GM19193 (cell line): Measurements from ENCODE around the gene UNG.
A peak's percentile ranks its signal among the peaks of the same experiment; 100 is the strongest.

Experiments used
- POLR2A ChIP-seq: IDR thresholded peaks from 4 replicates; pipeline ENCODE4 v1.6.1; 2011; ENCODE audit not compliant: insufficient read depth, insufficient read length; ENCODE audit errors: extremely low read depth

UNG gene

DNA sequence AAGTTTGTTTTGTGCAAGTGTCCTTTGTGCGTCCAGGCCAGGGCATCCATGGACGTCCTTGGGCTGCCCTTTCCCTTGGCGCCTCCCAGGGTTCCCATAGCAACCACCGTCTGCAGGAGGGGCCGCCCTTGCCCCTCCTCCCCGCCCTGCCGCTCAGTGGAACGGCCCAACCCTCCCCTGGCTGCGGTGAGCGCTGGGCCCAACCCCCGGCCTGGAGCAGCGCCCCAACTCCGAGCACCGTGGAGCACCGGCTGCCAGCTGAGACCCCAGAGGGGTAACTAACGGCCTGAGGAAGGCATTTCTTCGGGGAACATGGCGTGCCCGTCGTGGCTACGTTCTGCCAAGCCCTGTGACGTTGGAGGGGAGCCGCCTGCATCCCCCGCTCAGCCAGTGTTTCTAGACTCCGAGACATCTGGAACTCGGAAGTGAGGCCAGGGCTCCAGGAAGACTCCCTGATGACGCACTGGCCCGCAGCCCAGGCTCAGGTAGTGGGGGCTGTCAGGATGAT lies 13.6 kb downstream of the UNG start:
- TF ChIP-seq POLR2A: peak; percentile 49

DNA sequence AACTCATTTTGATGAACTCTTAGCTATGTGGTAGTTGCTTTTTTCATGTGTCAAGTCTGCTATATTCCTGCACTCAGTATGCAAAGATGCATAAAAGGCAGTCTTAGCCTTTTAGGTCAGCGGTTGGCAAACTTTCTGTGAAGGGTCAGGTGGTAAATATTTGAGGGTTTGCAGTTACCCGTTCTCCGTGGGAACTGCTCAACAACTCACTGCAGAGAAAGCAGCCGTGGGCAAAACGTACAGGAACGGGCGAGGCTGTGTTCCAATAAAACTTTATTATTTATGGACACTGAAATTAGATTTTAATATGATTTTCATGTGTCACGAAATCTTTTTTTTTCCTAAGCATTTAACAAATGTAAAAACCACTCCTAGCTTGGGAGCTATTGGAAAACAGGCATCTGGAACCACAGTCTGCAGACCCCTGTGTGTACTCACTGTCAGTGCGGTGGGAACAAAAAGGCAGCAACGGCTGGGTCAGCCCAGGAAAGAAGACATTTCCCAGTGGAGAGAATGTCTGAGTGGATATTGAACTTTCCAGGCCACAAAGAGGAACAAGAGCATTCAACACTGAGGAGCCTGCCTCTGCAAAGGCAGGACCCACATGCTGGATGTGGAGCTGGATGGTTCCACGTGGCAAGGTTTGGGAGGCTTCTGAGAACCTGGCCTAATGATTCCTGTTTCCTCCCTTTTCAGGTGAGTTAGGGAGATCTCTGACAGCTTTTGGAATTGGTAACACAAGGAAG lies 15.5 kb downstream of the UNG start:
- TF ChIP-seq POLR2A: no peak

DNA sequence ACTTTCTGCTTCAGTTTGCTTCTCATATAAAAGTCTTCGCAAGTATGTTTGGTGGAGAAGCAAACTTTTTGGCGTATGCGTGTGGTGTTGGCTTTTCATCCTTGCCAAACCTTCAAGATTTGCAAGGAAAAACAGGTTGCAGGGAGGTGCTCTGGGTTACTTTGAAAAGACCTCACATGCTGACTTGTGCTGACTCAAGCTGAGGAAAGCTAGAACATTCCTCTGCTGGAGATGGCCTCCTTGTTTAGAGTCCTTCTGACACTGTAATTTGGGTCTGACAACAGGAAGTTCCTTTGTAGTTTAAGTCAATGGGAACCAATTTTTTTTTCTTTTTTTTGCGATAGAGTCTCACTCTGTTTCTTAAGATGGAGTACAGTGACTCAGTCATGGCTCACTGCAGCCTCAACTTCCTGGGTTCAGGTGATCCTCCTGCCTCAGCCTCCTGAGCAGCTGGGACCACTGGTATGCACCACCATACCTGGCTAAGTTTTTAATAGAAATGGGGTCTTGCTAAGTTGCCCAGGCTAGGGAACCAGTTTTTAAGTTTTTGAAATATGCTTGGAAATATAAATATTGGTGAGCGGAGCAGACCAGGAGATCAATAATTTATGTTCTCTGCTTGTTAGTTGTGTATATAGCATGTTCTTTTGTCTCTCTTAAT lies 16.4 kb downstream of the UNG start:
- TF ChIP-seq POLR2A: no peak

DNA sequence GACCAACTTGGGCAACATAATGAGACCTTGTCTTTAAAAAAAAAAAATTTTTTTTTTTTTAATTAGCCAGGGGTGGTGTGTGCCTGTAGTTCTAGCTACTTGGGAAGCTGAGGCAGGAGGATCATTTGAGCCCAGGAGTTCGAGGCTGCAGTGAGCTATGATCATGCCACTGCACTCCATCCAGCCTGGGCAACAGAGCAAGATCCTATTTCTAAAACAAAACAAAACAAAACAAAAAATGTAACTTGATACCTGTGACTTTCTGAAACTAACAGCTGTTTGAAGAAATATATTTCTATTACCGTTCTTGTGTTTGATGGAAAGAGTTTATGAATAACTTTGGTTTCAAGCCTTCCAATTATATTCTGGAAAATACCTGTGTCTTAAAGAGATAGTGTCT lies 17.2 kb downstream of the UNG start:
- no peak for TF ChIP-seq POLR2A

DNA sequence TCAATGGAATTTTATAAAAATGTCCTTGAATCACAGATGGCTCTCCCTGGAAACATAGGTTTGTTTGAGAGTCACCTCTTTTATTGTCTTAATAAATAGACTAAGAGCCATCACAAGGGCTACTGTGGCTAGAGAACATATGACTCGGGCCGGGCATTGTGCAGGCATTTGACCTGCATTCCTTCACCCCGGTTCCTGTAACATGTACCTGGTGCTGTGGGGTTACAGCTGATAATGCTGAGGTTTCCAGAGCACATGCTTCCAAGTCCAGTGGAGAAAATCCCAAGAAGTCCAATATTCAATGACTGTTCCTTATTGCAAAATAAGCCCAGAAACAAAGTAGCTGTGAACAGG lies 18.0 kb downstream of the UNG start:
- TF ChIP-seq POLR2A: no peak

DNA sequence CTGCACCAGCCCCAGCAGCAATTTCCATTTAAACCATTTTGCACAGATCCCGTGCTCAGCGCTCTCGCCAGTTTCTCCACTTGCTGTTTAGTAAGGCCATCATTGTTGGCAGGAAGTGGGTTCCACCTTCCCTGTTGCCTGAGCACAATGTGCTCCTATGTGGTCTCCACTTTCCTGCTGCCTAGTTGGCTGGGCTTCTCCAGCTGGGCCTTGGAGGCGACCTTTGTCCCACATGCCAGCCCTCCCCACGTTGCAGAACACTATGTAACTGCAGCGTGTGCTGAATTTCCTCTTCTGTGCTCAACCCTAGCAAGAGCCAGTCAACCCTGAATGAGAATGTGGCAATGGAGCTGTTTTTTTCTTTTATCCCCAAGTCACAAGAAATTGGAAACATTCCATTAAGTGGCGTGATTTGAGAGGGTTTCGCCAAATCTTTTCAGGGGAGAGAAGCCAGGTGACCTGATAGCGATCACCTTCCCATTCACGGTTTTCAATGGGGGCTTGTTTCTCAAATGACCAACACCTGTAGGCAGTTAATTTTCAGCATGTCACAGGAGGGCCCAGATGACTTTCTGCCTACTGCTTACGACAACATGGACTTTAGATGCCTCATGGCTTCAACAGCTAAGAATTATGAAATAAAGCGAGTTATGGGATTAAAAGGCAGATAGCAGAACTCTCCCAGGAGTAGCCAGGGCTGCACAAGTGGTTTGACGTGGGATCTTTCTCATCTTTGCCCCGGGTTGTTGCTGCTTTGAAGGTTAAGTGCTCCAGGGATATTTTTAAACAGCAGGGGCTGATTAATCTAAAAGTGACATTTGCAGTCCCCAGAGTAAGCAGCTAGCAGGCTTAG lies 18.6 kb downstream of the UNG start, which contains the start of gene ACACB:
Gene ACACB (plus strand): TSS at position 830 of the 853 bp plus-strand sequence. CDS start 22,819 bp downstream, outside the sequence.
- TF ChIP-seq POLR2A: no peak

DNA sequence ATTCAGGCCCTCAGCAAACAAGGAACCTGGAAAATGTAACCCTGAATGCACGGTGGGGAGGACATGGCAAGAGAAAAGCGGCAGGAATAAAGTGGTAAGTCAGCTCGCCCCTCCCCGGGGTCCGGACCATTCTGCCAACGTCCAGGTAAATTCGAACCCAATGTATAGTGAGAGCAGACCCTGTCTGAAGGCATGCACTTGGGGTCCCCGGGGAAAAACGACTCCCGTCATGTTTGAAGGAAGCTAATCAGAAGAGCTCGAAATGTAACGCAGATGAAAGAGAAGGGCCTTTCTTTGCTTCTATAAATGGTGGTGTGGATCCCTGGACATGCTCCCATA lies 19.2 kb downstream of the UNG start:
- TF ChIP-seq POLR2A: no peak

DNA sequence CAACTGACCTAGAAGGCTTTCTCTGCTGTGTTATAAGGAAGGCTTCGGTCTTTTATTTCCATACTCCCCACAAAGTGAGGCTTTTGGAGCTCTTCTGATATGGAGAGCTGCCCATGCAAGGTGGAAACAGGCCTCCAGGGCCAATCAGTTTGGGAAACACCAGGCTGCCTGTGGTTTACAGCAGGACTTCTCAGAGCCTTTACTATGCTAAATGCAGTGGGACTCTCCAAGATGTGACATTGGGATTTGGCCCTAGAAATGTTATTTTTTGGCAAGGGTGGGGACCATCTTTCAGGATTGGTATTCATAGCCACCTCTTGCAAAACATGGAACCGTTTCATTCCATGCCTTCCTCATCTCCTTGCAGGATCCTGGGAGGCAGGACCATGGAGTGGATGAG lies 22.7 kb downstream of the UNG start:
- TF ChIP-seq POLR2A: no peak

DNA sequence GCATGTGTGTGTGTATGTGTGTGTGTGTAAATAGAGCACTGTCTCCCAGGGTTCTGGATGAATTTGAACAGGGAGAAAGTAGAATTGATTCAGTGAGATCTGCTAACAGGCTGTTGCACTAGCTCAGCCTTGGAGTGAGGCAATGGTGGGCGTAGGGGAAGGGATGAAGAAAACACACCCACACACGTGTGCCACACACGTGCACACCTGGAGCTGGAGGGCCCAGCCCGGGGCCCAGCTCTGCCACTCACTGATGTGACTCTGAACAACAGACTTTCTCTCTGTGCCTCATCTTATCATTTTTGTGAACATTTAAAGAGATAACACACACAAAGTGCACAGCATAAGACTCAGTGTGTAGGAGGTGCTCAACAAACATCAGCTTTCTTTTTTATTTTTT lies 23.2 kb downstream of the UNG start:
- TF ChIP-seq POLR2A: no peak

DNA sequence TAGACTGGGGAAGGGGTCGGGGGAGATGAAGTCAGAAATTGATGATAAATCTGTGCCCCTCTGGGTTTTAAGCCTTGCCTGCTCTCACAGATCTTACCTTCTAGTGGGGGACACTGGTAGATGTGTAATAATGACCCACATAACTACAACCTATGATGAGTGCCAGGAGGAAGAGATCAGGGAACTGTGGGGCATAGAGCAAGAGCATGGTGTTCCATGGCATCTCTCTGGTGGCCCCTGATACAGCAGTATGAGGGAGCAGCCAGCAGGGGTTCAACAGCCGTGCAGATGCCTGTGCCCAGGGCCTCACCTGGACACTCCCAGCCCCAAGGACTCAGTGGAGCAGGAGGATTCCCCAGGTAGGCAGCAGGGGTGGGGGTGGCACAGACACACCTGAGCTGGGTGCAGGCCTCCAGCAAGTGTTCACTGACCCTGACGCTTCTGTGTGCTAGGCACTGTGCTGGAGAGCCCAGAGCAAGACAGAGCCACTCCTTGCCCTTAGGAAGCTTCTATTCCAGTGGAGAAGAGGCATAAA lies 24.0 kb downstream of the UNG start:
- no peak for TF ChIP-seq POLR2A

DNA sequence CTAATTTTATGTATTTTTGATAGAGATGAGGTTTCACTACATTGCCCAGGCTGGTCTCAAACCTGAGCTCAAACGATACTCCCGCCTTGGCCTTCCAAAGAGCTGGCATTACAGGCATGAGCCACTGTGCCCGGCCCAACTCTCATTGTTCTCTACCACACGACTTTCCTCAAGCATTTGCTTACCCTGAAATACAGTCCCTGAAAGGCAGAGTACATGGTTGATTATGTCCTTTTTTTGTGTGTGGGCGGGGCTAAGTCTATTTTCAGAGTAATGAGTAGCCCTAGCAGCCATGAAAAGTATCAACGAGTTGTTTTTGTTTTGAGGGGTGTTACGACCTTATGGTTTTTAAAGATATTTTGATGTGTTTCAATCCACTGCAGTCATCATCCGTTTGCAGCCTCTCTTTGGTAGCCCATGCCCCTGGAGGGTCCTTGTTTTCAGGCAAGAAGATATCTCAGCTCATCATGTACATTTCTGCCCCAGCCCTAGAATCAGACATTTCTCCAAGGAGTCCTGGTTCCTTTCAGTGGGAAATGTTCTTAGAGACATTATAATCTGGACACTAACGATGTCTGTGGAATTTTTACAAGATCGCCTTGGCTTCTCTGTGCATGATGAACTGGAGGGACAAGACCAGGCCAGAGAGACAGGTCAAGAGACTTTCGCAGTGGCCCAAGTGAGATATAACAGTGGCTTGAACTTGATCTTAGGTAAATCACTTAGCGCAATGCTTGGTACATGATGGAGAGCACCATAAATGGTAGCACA lies 27.7 kb downstream of the UNG start:
- TF ChIP-seq POLR2A: no peak

DNA sequence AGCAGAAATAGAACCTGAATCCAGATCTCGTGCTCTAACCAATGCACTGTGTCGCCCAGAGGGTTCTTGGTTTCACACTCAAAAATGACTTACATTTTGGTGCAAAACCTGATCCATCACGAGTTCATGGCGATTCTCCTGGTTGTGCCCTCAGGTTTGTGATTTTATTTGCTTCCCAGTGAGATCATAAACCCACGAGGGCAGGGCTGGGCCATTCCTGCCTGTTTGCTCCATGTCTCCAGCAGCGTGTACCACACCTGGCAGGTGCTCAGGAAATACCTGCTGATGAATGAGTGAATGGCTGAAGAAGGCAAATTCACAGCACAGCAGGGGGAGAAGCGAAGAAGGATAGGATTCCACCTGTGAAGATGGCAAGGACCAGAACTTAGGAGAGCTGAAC lies 28.4 kb downstream of the UNG start:
- TF ChIP-seq POLR2A: no peak

DNA sequence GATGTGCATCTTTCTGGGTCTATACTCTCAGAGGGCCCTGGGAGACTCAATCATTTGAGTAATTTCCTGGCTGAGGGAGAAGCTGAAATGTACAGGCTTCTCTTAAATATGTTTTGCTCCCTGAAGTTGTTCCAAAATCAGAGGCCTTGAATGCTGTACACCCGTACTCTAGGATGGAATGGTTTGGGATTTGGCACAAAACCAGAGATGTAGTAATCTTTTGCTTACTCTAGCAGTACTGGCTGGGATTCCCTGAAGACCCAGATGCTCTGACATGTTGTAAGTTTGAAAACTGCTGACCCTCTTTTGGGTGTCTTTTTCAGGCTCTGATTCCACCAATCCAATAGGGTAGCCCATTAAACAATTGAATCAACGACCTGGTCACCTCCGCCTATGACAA lies 29.4 kb downstream of the UNG start:
- TF ChIP-seq POLR2A: no peak

DNA sequence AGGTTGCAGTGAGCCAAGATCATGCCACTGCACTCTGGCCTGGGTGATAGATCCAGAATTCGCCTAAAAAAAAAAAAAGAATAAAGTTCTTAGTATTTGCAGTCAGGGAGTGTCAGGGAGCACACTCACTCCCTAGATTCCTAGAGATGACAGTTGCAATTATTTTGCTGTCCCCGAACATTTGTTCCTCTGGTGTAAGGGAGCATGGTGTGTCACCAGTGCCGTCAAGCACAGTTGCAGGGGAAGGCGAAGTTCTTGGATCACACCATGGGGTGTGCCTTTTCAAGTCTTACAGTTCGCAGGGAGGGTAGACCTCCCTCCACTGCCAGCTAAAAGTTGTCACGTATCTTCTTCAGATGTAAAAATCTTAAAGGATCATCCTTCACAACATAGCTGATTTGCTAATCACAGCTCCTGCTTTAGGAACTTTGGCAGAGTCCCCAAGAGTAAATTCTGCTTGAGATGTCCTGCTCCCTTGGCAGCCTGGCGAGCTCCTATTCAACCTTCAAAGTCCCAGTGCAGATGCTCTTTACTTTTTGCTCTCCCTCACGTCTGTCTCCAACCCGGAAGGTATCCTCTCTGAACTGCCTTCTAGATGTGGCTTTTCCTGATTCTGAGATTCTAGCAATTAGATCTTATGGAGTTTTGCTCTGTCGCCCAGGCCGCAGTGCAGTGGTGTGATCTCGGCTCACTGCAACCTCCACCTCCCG lies 30.3 kb downstream of the UNG start:
- TF ChIP-seq POLR2A: no peak

DNA sequence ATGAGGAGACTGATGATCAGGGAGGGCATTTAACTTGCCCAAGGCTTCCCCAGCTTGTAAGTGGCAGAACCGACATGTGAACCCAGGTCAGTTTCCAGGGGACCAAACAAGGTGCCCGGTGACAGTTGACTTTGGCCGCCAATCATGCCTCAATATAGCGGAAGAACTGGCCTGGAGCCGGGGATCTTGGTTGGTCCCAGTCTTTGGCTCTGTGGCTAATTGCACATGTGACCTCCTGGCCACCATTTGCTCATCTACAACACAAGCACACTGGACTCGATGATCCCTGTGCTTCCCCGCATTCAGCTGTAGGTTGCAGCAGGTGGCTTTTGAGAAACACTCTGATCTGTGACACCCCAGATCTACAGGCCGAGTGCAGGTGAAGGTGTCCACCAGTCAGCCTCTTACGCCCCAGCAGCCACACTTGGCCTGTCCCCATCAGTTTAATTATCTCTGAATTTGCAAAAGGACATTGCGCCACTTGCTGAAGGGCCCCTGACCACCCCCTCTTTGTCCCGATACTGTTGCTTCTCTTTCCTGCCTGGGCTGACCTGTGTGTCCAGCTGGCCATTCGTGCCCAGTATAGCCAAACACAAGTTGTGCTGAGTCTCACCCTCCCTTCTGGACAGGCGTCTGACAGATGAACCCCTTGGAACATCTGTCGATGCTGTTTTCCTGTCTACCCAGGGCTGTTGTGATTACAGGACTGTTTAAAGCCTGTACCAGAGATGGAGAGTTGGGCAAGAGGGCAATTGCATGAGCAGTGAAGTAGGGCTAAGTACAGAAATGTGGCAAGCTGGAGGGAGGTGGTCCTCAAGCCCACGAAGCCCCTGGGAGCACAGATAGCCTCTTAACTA lies 33.1 kb downstream of the UNG start:
- TF ChIP-seq POLR2A: no peak
